ENCODE data around the gene MLH3. TPM values are rescaled to one million over a fixed set of nuclear protein-coding genes. Genes with fewer than 3 reads are reported as not detected.

MLH3 gene
- polyA plus RNA-seq, 1 donor (not counting 4 experiments of a cell fraction or from before 2014, with no cell fraction given), result 13.0 TPM

DNA sequence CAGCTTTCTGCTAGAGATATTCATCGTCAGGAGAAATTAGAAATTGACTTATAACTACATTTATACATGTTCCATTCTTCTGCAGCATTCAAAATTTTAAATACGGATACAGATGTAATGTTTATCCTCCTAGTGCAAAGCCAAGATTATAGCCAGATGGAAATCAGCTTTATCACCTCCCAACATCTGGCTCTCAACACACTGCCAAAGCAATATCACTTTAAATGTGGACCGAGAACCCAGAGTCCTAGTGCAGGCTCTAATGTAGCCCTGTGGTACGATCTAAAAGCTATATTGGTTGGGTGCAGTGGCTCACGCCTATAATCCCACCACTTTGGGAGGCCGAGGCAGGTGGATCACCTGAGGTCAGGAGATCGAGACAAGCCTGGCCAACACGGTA, 6.5 kb downstream of the MLH3 start:
- peak overlapping the region; percentile 45 for H3K4me2 ChIP-seq (ENCODE audit: control insufficient read depth, extremely low read depth, insufficient read depth, low read depth, low read length)
- peak overlapping the region; percentile 34 for H3K27ac ChIP-seq (ENCODE audit: control insufficient read depth, insufficient read depth, low read length)
- dilution Hi-C loops (cut with MboI; ENCODE audit: extremely low pct_ligation_motif_present, low sequenced_read_pairs), result no loop called here
- no peak overlapping the region for H3K9ac ChIP-seq (ENCODE audit: control insufficient read depth, extremely low read depth, insufficient read depth, low read length)
- H3K79me2 ChIP-seq (ENCODE audit: control insufficient read depth, insufficient read depth, low read length), result peaks cover 3% of the 10 kb centered on the region
- H4K20me1 ChIP-seq (ENCODE audit: control insufficient read depth, extremely low read depth, insufficient read depth, low read length), result no peaks in the 10 kb centered on the region
- peaks cover 22% of the 10 kb centered on the region for H3K4me1 ChIP-seq (ENCODE audit: control insufficient read depth, extremely low read depth, insufficient read depth, low read length)
- H3K9me3 ChIP-seq (ENCODE audit: control insufficient read depth, low read depth, low read length), result no peaks in the 10 kb centered on the region
- DNase-seq (ENCODE audit: low read depth, low spot score) (no peak), FAIRE-seq (no peak)
- TF ChIP-seq EZH2 (IDR thresholded peaks at IDR 0.05; ENCODE audit: low read length), result no peak
- TF ChIP-seq, protein P1, sequence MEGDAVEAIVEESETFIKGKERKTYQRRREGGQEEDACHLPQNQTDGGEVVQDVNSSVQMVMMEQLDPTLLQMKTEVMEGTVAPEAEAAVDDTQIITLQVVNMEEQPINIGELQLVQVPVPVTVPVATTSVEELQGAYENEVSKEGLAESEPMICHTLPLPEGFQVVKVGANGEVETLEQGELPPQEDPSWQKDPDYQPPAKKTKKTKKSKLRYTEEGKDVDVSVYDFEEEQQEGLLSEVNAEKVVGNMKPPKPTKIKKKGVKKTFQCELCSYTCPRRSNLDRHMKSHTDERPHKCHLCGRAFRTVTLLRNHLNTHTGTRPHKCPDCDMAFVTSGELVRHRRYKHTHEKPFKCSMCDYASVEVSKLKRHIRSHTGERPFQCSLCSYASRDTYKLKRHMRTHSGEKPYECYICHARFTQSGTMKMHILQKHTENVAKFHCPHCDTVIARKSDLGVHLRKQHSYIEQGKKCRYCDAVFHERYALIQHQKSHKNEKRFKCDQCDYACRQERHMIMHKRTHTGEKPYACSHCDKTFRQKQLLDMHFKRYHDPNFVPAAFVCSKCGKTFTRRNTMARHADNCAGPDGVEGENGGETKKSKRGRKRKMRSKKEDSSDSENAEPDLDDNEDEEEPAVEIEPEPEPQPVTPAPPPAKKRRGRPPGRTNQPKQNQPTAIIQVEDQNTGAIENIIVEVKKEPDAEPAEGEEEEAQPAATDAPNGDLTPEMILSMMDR (optimal IDR thresholded peaks at IDR 0.05 in 1 of 3, IDR thresholded peaks at IDR 0.05 in 1 of 3, conservative IDR thresholded peaks at IDR 0.05 in 1 of 3; ENCODE audit: extremely low read depth in 1 of 3, insufficient read depth in 2 of 3, low read length in 3 of 3), result no peak
- H2AFZ ChIP-seq (ENCODE audit: control insufficient read depth, low read length), result no peak overlapping the region
- H3K27me3 ChIP-seq (ENCODE audit: control insufficient read depth, extremely low read depth, insufficient read depth, low read length), result no peaks in the 10 kb centered on the region
- no peaks in the 10 kb centered on the region for H3K9me1 ChIP-seq (ENCODE audit: control insufficient read depth, extremely low read depth, insufficient read depth, low read length)
- H3K36me3 ChIP-seq (ENCODE audit: control insufficient read depth in 2 of 2, extremely low read depth in 1 of 2, insufficient read depth in 2 of 2, low read length in 2 of 2), result peaks cover 3 to 12% of the 10 kb centered on the region in 2 experiments
- no peak overlapping the region for H3K4me3 ChIP-seq (ENCODE audit: control insufficient read depth in 2 of 3, extremely low read depth in 1 of 3, insufficient read depth in 2 of 3, low read depth in 1 of 3, low read length in 3 of 3)

DNA sequence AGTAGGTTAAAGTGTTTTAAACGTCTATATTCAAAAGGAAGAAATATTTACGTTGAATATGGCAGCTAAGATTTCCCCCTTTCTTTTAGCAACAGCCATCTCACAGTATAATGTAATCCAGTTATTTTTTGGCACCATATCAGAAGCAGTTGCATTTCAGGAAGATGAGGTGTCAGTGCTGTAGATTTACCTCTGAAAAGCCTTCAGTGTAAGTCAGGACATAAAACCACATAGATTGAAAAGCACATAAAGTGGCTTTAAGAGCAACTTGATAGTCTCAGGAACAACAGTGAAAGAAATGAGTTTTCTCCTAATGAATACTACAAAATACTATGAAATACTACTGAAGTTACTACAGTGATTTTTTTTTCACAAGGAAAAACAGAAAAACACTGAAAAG, 6.9 kb downstream of the MLH3 start:
- Histone ChIP-seq H3K4me2 (ENCODE audit: control insufficient read depth, extremely low read depth, insufficient read depth, low read depth, low read length) (peak overlapping the region; percentile 45), H3K4me3 (ENCODE audit: control insufficient read depth in 2 of 3, extremely low read depth in 1 of 3, insufficient read depth in 2 of 3, low read depth in 1 of 3, low read length in 3 of 3) (no peak overlapping the region), H3K36me3 (ENCODE audit: control insufficient read depth in 2 of 2, extremely low read depth in 1 of 2, insufficient read depth in 2 of 2, low read length in 2 of 2) (peaks cover 1 to 8% of the 10 kb centered on the region in 2 experiments), H3K79me2 (ENCODE audit: control insufficient read depth, insufficient read depth, low read length) (no peaks in the 10 kb centered on the region), H3K27ac (ENCODE audit: control insufficient read depth, insufficient read depth, low read length) (peak overlapping the region; percentile 34), H3K9ac (ENCODE audit: control insufficient read depth, extremely low read depth, insufficient read depth, low read length) (no peak overlapping the region), H3K27me3 (ENCODE audit: control insufficient read depth, extremely low read depth, insufficient read depth, low read length) (no peaks in the 10 kb centered on the region), H2AFZ (ENCODE audit: control insufficient read depth, low read length) (no peak overlapping the region), H3K9me1 (ENCODE audit: control insufficient read depth, extremely low read depth, insufficient read depth, low read length) (no peaks in the 10 kb centered on the region), H3K9me3 (ENCODE audit: control insufficient read depth, low read depth, low read length) (no peaks in the 10 kb centered on the region), H3K4me1 (ENCODE audit: control insufficient read depth, extremely low read depth, insufficient read depth, low read length) (peaks cover 22% of the 10 kb centered on the region), H4K20me1 (ENCODE audit: control insufficient read depth, extremely low read depth, insufficient read depth, low read length) (no peaks in the 10 kb centered on the region)
- DNase-seq (ENCODE audit: low read depth, low spot score) (no peak), FAIRE-seq (peak; percentile 23)
- dilution Hi-C loops (cut with MboI; ENCODE audit: extremely low pct_ligation_motif_present, low sequenced_read_pairs), result no loop called here
- TF ChIP-seq, protein P1 (optimal IDR thresholded peaks at IDR 0.05 in 1 of 3, IDR thresholded peaks at IDR 0.05 in 1 of 3, conservative IDR thresholded peaks at IDR 0.05 in 1 of 3; ENCODE audit: extremely low read depth in 1 of 3, insufficient read depth in 2 of 3, low read length in 3 of 3), result no peak
- no peak for TF ChIP-seq EZH2 (IDR thresholded peaks at IDR 0.05; ENCODE audit: low read length)

Measured in keratinocyte (primary cell).